HCT116 (cell line): ENCODE measurements around the gene GYS2. TPM values are rescaled to one million over a fixed set of nuclear protein-coding genes. Genes with fewer than 3 reads are reported as not detected.

ENCODE experiments used
- ATAC-seq: fragments of 200-7000 bp; cut with Tn5 transposase; 2 replicates; pipeline ENCODE4 v1.9.1; 2020; ENCODE audit warnings: mild to moderate bottlenecking, moderate library complexity
- BruUV-seq: library from RNA; stranded (reverse); fragments of 400-500 nt; replicated peaks from 2 replicates; lab custom pipeline; 2021; lab: Mats Ljungman, UMichigan
- CTCF ChIA-PET: fragments of 300-600 bp; sonication (Branson Sonifier 250); formaldehyde crosslinking; loops from one replicate; lab custom pipeline; 2021; ENCODE audit warnings: antibody characterized with exemption; lab: Charles Lee
- POLR2A ChIA-PET: fragments of 300-600, 350-600 bp; sonication (Branson Sonifier 250); formaldehyde crosslinking; loops from one replicate; lab custom pipeline; 2021; ENCODE audit warnings: antibody characterized with exemption; lab: Charles Lee
- RAD21 ChIA-PET, 2 experiments: fragments of 300-600 bp; sonication (Branson Sonifier 250); formaldehyde crosslinking; loops; one replicate each; lab custom pipeline; 2023; ENCODE audit warnings: low total read pairs in 2 of 2; ENCODE audit not compliant: uncharacterized antibody in 2 of 2, unreplicated experiment in 2 of 2, low non-redundant PET in 1 of 2; lab: Charles Lee
- DNase-seq: peaks from one replicate; pipeline ENCODE4 v3.0.0-alpha.2; 2010; ENCODE audit warnings: low read depth, low spot score
- H2AFZ ChIP-seq: fragments of 200-600 bp; shearing (Covaris generic), sonication (generic); 2 replicates; pipeline ENCODE4 v1.6.1; 2017; ENCODE audit warnings: low read depth, mixed run types, mixed read lengths, antibody characterized with exemption, low read length; ENCODE audit not compliant: poor library complexity, severe bottlenecking
- H3K27ac ChIP-seq: 2 replicates; pipeline ENCODE4 v1.5.1; 2012; ENCODE audit warnings: low read depth, low read length
- H3K27me3 ChIP-seq: fragments of 200-600 bp; sonication (generic); 2 replicates; pipeline ENCODE4 v1.6.1; 2016; ENCODE audit warnings: mixed run types, low read length, mixed read lengths; ENCODE audit not compliant: insufficient read depth
- H3K36me3 ChIP-seq, 2 experiments: fragments of 200-500 bp in 1 of 2; fragments of 200-600 bp in 1 of 2; sonication (Bioruptor generic) in 1 of 2; sonication (generic) in 1 of 2; 2 replicates each; pipeline versions ENCODE4 v1.5.1 to v1.6.1; 2014 to 2016; ENCODE audit warnings: low read length in 2 of 2, inconsistent platforms in 1 of 2, mixed read lengths in 1 of 2, mixed run types in 1 of 2; ENCODE audit not compliant: insufficient read depth in 2 of 2, control insufficient read depth in 1 of 2
- H3K4me1 ChIP-seq, 2 experiments: fragments of 200-600 bp in 1 of 2; sonication (generic) in 1 of 2; 2 replicates each; pipeline versions ENCODE4 v1.5.1 to v1.6.1; 2012 to 2017; ENCODE audit warnings: low read length in 2 of 2, inconsistent platforms in 1 of 2, mild to moderate bottlenecking in 1 of 2, mixed read lengths in 1 of 2, mixed run types in 1 of 2, moderate library complexity in 1 of 2; ENCODE audit not compliant: insufficient read depth in 2 of 2, control insufficient read depth in 1 of 2
- H3K4me2 ChIP-seq: fragments of 200-600 bp; sonication (generic); 2 replicates; pipeline ENCODE4 v1.6.1; 2017; ENCODE audit warnings: mixed run types, low read length, mixed read lengths
- H3K4me3 ChIP-seq, 2 experiments: fragments of 200-600 bp in 1 of 2; sonication (generic) in 1 of 2; replicated peaks in 1 of 2; 2 replicates each; pipeline ENCODE4 v1.5.1; 2011 to 2016; ENCODE audit warnings: low read length in 2 of 2, control low read depth in 1 of 2, low read depth in 1 of 2, mild to moderate bottlenecking in 1 of 2, mixed read lengths in 1 of 2, mixed run types in 1 of 2
- H3K79me2 ChIP-seq: fragments of 200-600 bp; sonication (generic); 2 replicates; pipeline ENCODE4 v1.6.1; 2017; ENCODE audit warnings: mild to moderate bottlenecking, mixed run types, low read length, moderate library complexity, mixed read lengths; ENCODE audit not compliant: insufficient read depth
- H3K9ac ChIP-seq: fragments of 200-600 bp; sonication (generic); 2 replicates; pipeline ENCODE4 v1.6.1; 2016; ENCODE audit warnings: low read length, mixed read lengths
- H3K9me2 ChIP-seq: fragments of 200-600 bp; sonication (generic), shearing (Covaris generic); 2 replicates; pipeline ENCODE4 v1.6.1; 2017; ENCODE audit warnings: mixed run types, mild to moderate bottlenecking, moderate library complexity; ENCODE audit not compliant: insufficient read depth
- H3K9me3 ChIP-seq, 2 experiments: fragments of 200-500 bp in 1 of 2; fragments of 200-600 bp in 1 of 2; sonication (Bioruptor generic) in 1 of 2; sonication (generic) in 1 of 2; 2 replicates each; pipeline ENCODE4 v1.6.1; 2014 to 2017; ENCODE audit warnings: low read length in 2 of 2, mixed read lengths in 2 of 2, inconsistent platforms in 1 of 2, low read depth in 1 of 2, mild to moderate bottlenecking in 1 of 2, mixed run types in 1 of 2, moderate library complexity in 1 of 2; ENCODE audit not compliant: control insufficient read depth in 1 of 2, insufficient read depth in 1 of 2
- H4K20me1 ChIP-seq: fragments of 200-600 bp; sonication (generic), shearing (Covaris generic); 2 replicates; pipeline ENCODE4 v1.6.1; 2017; ENCODE audit warnings: mixed run types, mild to moderate bottlenecking, moderate library complexity; ENCODE audit not compliant: insufficient read depth
- ATF3 ChIP-seq: IDR thresholded peaks from 2 replicates; pipeline ENCODE4 v1.6.1; 2012
- CEBPB ChIP-seq: IDR thresholded peaks from 2 replicates; pipeline ENCODE4 v1.6.1; 2012; ENCODE audit warnings: low read depth
- CTCF ChIP-seq, 3 experiments: fragments of 200-600 bp in 1 of 3; sonication (generic) in 1 of 3; IDR thresholded peaks in 2 of 3; conservative IDR thresholded peaks in 1 of 3; 2 replicates each; pipeline ENCODE4 v1.5.1; 2012 to 2017; ENCODE audit warnings: low read depth in 2 of 3, low read length in 2 of 3, antibody characterized with exemption in 1 of 3, borderline replicate concordance in 1 of 3, control low read depth in 1 of 3, mild to moderate bottlenecking in 1 of 3, mixed read lengths in 1 of 3, mixed run types in 1 of 3, moderate library complexity in 1 of 3; ENCODE audit not compliant: insufficient read depth in 1 of 3
- EGR1 ChIP-seq: IDR thresholded peaks from 2 replicates; pipeline ENCODE4 v1.6.1; 2012; ENCODE audit warnings: low read depth
- ELF1 ChIP-seq: IDR thresholded peaks from 2 replicates; pipeline ENCODE4 v1.6.1; 2012; ENCODE audit warnings: low read depth, borderline replicate concordance
- EZH2 ChIP-seq: fragments of 200-600 bp; sonication (generic); IDR thresholded peaks from 2 replicates; pipeline ENCODE4 v1.6.1; 2017; ENCODE audit warnings: antibody characterized with exemption, mixed run types
- FOSL1 ChIP-seq: IDR thresholded peaks from 2 replicates; pipeline ENCODE4 v1.6.1; 2012; ENCODE audit warnings: low read depth
- JUND ChIP-seq: IDR thresholded peaks from 2 replicates; pipeline ENCODE4 v1.6.1; 2012
- MAX ChIP-seq: IDR thresholded peaks from 2 replicates; pipeline ENCODE4 v1.6.1; 2012
- POLR2A ChIP-seq: IDR thresholded peaks from 2 replicates; pipeline ENCODE4 v1.7.0; 2011; ENCODE audit warnings: borderline replicate concordance; ENCODE audit not compliant: insufficient read depth, insufficient read length; ENCODE audit errors: extremely low read depth
- RAD21 ChIP-seq: IDR thresholded peaks from 2 replicates; pipeline ENCODE4 v1.6.1; 2012; ENCODE audit warnings: low read depth, mild to moderate bottlenecking
- SIN3A ChIP-seq: IDR thresholded peaks from 2 replicates; pipeline ENCODE4 v1.6.1; 2012; ENCODE audit warnings: low read depth
- SP1 ChIP-seq: IDR thresholded peaks from 2 replicates; pipeline ENCODE4 v1.6.1; 2012; ENCODE audit warnings: low read depth
- TCF7L2 ChIP-seq: IDR thresholded peaks from 2 replicates; pipeline ENCODE4 v1.7.0; 2011; ENCODE audit warnings: borderline replicate concordance, inconsistent platforms; ENCODE audit not compliant: insufficient read depth, insufficient read length; ENCODE audit errors: extremely low read depth
- YY1 ChIP-seq: IDR thresholded peaks from 2 replicates; pipeline ENCODE4 v1.6.1; 2011; ENCODE audit warnings: low read length, low read depth, moderate library complexity, mild to moderate bottlenecking; ENCODE audit not compliant: insufficient replicate concordance; ENCODE audit errors: extremely low read depth
- ZBTB33 ChIP-seq: IDR thresholded peaks from 2 replicates; pipeline ENCODE4 v1.6.1; 2011; ENCODE audit warnings: mild to moderate bottlenecking, low read length, moderate library complexity; ENCODE audit not compliant: insufficient replicate concordance; ENCODE audit errors: extremely low read depth
- ZFX ChIP-seq: fragments of 450-650 bp; IDR thresholded peaks from 2 replicates; pipeline ENCODE4 v1.6.1; 2017
- ZNF274 ChIP-seq: fragments of 200-500 bp; sonication (Bioruptor generic); IDR thresholded peaks from 2 replicates; pipeline ENCODE4 v1.6.1; 2014; ENCODE audit warnings: mild to moderate bottlenecking, low read depth, low read length, inconsistent platforms
- intact Hi-C: fragments of 100-400 bp; cut with micrococcal nuclease; formaldehyde crosslinking; loops from 2 replicates; pipeline ENCODE4 v1.10.0; 2022
- total RNA-seq: library from RNA; stranded (reverse); gene quantifications from one replicate; pipeline ENCODE4 v1.2.1, GENCODE V29; 2021; ENCODE audit not compliant: unreplicated experiment

Gene GYS2
- total RNA-seq, 1 experiment from 2014 or later, result not detected

DNA sequence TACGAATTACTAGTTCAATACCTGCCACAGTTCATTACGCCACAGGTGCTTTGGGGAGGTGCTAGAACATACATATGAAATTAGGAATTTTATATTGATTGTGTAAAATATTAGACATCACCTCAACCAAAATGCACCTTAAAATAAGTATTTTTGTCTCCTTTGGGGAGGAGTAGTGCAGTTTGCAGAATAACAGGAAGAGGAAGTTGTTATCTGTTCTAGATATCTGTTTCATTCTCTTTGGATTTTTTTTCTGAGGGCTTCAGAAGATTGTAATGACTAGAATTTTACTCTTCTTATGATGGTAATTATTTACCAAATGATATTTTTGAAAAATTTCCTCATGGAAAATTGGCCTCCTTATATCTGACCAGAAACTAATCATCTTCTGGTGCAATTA is 9.9 kb upstream of the GYS2 start (continued):
- TF ChIP-seq ZBTB33, result no peak
- TF ChIP-seq SP1, result no peak
- TF ChIP-seq RAD21, result no peak
- TF ChIP-seq MAX, result no peak
- no peak for TF ChIP-seq SIN3A
- TF ChIP-seq YY1, result no peak
- no peak for TF ChIP-seq FOSL1
- TF ChIP-seq POLR2A, result no peak
- TF ChIP-seq CEBPB, result no peak
- no peak for TF ChIP-seq ELF1
- TF ChIP-seq, all 23 proteins: peak for 0

DNA sequence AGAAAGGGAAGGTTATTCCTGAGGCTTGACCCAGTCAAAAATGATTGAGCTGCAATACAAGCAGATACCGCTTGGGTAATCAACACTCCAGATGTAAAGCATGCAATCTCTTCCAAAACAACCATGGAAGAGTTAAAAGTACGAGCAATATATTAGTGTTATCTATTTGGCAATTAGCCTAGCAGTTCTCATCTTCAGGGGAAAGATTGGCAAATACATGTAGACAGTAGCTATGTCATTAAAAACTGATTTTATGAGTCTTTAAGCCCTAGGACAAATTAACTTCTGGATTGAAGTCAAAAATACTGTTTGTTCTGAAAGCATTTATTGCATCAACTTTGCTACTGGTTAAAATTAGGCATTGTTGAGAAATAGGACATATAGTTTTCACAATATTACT is 9.3 kb upstream of the GYS2 start:
- ChIA-PET CTCF (no interaction called here), RAD21 (no interaction called here), POLR2A (no interaction called here)
- H3K9ac ChIP-seq, result no peak overlapping the region
- no peaks in the 10 kb centered on the region for H3K79me2 ChIP-seq
- H2AFZ ChIP-seq, result no peak overlapping the region
- TF ChIP-seq ZNF274 (no peak), EGR1 (no peak), FOSL1 (no peak), TCF7L2 (no peak), CTCF (IDR thresholded peaks at IDR 0.05 in 2 of 3, conservative IDR thresholded peaks at IDR 0.05 in 1 of 3; ENCODE audit: borderline replicate concordance in 1 of 3, insufficient read depth in 1 of 3, low read depth in 2 of 3, low read length in 2 of 3) (no peak), JUND (no peak), EZH2 (no peak), ZFX (no peak), SP1 (no peak), ELF1 (no peak), ATF3 (no peak), MAX (no peak), SIN3A (no peak), ZBTB33 (no peak)
- BruUV-seq, result no TSS peak
- H3K9me3 ChIP-seq, result no peaks in the 10 kb centered on the region
- intact Hi-C loops, result no loop called here
- ATAC-seq, result no peak
- no peaks in the 10 kb centered on the region for H3K36me3 ChIP-seq
- H3K4me1 ChIP-seq, result no peaks in the 10 kb centered on the region
- no peaks in the 10 kb centered on the region for H4K20me1 ChIP-seq
- no peak overlapping the region for H3K27ac ChIP-seq
- no peak overlapping the region for H3K4me3 ChIP-seq
- no peaks in the 10 kb centered on the region for H3K9me2 ChIP-seq
- DNase-seq, result no peak
- no peak overlapping the region for H3K4me2 ChIP-seq
- no peaks in the 10 kb centered on the region for H3K27me3 ChIP-seq
